NB4 (cell line): Measurements from ENCODE around the gene NEURL2.

Source experiments
- POLR2A ChIP-seq: IDR thresholded peaks from 2 replicates; pipeline ENCODE4 v1.6.1; 2011; ENCODE audit warnings: mild to moderate bottlenecking; ENCODE audit not compliant: insufficient read length; ENCODE audit errors: extremely low read depth
- TF ChIP-seq, protein P1 (sequence below): IDR thresholded peaks from one replicate; pipeline ENCODE4 v1.5.1; 2012; ENCODE audit warnings: low read depth, low read length
- TF ChIP-seq, protein P2 (sequence below): IDR thresholded peaks from 2 replicates; pipeline ENCODE4 v1.6.1; 2011; ENCODE audit warnings: low read depth, low read length

- TF ChIP-seq, protein P1, sequence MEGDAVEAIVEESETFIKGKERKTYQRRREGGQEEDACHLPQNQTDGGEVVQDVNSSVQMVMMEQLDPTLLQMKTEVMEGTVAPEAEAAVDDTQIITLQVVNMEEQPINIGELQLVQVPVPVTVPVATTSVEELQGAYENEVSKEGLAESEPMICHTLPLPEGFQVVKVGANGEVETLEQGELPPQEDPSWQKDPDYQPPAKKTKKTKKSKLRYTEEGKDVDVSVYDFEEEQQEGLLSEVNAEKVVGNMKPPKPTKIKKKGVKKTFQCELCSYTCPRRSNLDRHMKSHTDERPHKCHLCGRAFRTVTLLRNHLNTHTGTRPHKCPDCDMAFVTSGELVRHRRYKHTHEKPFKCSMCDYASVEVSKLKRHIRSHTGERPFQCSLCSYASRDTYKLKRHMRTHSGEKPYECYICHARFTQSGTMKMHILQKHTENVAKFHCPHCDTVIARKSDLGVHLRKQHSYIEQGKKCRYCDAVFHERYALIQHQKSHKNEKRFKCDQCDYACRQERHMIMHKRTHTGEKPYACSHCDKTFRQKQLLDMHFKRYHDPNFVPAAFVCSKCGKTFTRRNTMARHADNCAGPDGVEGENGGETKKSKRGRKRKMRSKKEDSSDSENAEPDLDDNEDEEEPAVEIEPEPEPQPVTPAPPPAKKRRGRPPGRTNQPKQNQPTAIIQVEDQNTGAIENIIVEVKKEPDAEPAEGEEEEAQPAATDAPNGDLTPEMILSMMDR = no peak
- TF ChIP-seq POLR2A = no peak
- TF ChIP-seq, protein P2, sequence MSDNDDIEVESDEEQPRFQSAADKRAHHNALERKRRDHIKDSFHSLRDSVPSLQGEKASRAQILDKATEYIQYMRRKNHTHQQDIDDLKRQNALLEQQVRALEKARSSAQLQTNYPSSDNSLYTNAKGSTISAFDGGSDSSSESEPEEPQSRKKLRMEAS = no peak
Observed at GRCh38 chr20:45851501-45851900, 39.5 kb downstream of the NEURL2 start.
